ENCODE results near the gene NXPH4. TPM values are rescaled to one million over a fixed set of nuclear protein-coding genes. Genes with fewer than 3 reads are reported as not detected.

Gene NXPH4
- polyA plus RNA-seq, 1 donor from 2014 or later: 0.53 TPM

- peak overlapping the region; percentile 51 for H3K4me3 ChIP-seq (ENCODE audit: low read length)
- no peak overlapping the region for H2AFZ ChIP-seq (ENCODE audit: low read depth, low read length)
- H4K20me1 ChIP-seq (ENCODE audit: insufficient read depth): no peaks in the 10 kb centered on the region
- no peaks in the 10 kb centered on the region for H3K36me3 ChIP-seq (ENCODE audit: insufficient read depth, low read length)
- no peak overlapping the region for H3K27ac ChIP-seq (ENCODE audit: low read length)
- no peaks in the 10 kb centered on the region for H3K9me3 ChIP-seq (ENCODE audit: low read length)
- H3K4me2 ChIP-seq (ENCODE audit: low read length): no peak overlapping the region
- no peak overlapping the region for H3K9ac ChIP-seq (ENCODE audit: low read length)
- no peaks in the 10 kb centered on the region for H3K79me2 ChIP-seq (replicated peaks; ENCODE audit: insufficient read depth, low read length)
- H3F3A ChIP-seq (ENCODE audit: insufficient read depth, low read length, poor library complexity, severe bottlenecking): no peaks in the 10 kb centered on the region
- TF ChIP-seq REST (IDR thresholded peaks at IDR 0.05; ENCODE audit: borderline replicate concordance) (no peak), CTCF (IDR thresholded peaks at IDR 0.05; ENCODE audit: poor library complexity, severe bottlenecking) (no peak), SMC3 (conservative IDR thresholded peaks at IDR 0.05; ENCODE audit: poor library complexity) (no peak), POLR2AphosphoS5 (IDR thresholded peaks at IDR 0.05) (no peak), MXI1 (conservative IDR thresholded peaks at IDR 0.05; ENCODE audit: poor library complexity, severe bottlenecking) (no peak), EP300 (conservative IDR thresholded peaks at IDR 0.05; ENCODE audit: poor library complexity, severe bottlenecking) (no peak), TAF1 (IDR thresholded peaks at IDR 0.05; ENCODE audit: low read depth) (no peak), RAD21 (conservative IDR thresholded peaks at IDR 0.05) (no peak), EZH2 (IDR thresholded peaks at IDR 0.05; ENCODE audit: borderline replicate concordance, insufficient read depth, low read length, poor library complexity, severe bottlenecking) (no peak)
- H3K9me2 ChIP-seq (ENCODE audit: insufficient read depth, low read length): no peaks in the 10 kb centered on the region
- peaks cover 98% of the 10 kb centered on the region for H3K27me3 ChIP-seq (ENCODE audit: insufficient read depth, low read depth, low read length)
These were observed 2.8 kb downstream of the NXPH4 start for GRCh38 chr12:57219205-57219992.

- no peak overlapping the region for H3K27ac ChIP-seq (ENCODE audit: low read length)
- H3K36me3 ChIP-seq (ENCODE audit: insufficient read depth, low read length): no peaks in the 10 kb centered on the region
These were observed 3.6 kb downstream of the NXPH4 start for GRCh38 chr12:57219993-57220754.

More at GRCh38 chr12:57219993-57220754, 3.6 kb downstream of the NXPH4 start:
- TF ChIP-seq RAD21 (conservative IDR thresholded peaks at IDR 0.05): no peak
- no peak for TF ChIP-seq REST (IDR thresholded peaks at IDR 0.05; ENCODE audit: borderline replicate concordance)
- no peak for TF ChIP-seq SMC3 (conservative IDR thresholded peaks at IDR 0.05; ENCODE audit: poor library complexity)
- no peak for TF ChIP-seq CTCF (IDR thresholded peaks at IDR 0.05; ENCODE audit: poor library complexity, severe bottlenecking)
- no peak for TF ChIP-seq TAF1 (IDR thresholded peaks at IDR 0.05; ENCODE audit: low read depth)
- TF ChIP-seq POLR2AphosphoS5 (IDR thresholded peaks at IDR 0.05): no peak
- TF ChIP-seq EP300 (conservative IDR thresholded peaks at IDR 0.05; ENCODE audit: poor library complexity, severe bottlenecking): no peak
- TF ChIP-seq EZH2 (IDR thresholded peaks at IDR 0.05; ENCODE audit: borderline replicate concordance, insufficient read depth, low read length, poor library complexity, severe bottlenecking): no peak
- TF ChIP-seq MXI1 (conservative IDR thresholded peaks at IDR 0.05; ENCODE audit: poor library complexity, severe bottlenecking): no peak
- Histone ChIP-seq H3K9me3 (ENCODE audit: low read length) (no peaks in the 10 kb centered on the region), H3K4me2 (ENCODE audit: low read length) (no peak overlapping the region), H3K79me2 (replicated peaks; ENCODE audit: insufficient read depth, low read length) (no peaks in the 10 kb centered on the region), H3K9me2 (ENCODE audit: insufficient read depth, low read length) (no peaks in the 10 kb centered on the region), H2AFZ (ENCODE audit: low read depth, low read length) (no peak overlapping the region), H3K27me3 (ENCODE audit: insufficient read depth, low read depth, low read length) (peaks cover 98% of the 10 kb centered on the region), H3F3A (ENCODE audit: insufficient read depth, low read length, poor library complexity, severe bottlenecking) (no peaks in the 10 kb centered on the region), H3K4me3 (ENCODE audit: low read length) (peak overlapping the region; percentile 51), H3K9ac (ENCODE audit: low read length) (peak overlapping the region; percentile 5), H4K20me1 (ENCODE audit: insufficient read depth) (no peaks in the 10 kb centered on the region)

Measured in neural cell (in vitro differentiated cells).